ENCODE results near the gene MT1H. TPM values are rescaled to one million over a fixed set of nuclear protein-coding genes. Genes with fewer than 3 reads are reported as not detected.

The MT1H gene
- total RNA-seq, 1 experiment from 2014 or later: not detected

DNA sequence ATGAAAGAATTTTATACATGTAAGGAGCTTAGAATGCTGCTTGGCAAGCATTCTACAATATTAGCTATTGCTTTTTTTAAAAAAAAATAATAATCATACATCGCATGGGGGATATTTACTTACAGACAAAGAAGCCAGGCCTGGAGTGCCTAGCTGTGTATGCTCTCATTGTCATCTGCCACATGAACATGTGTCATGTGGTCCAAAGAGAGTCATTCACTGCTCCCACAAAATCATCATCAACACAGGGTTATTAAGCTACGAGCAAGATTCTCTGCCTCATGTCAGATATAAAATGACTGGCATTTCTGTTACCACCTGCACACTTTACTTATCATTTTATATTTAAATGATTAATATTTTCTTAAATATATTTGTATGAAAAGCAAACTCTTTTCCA is 46.0 kb upstream of the MT1H start:
- Histone ChIP-seq H2AFZ (no peak overlapping the region), H3K27ac (no peak overlapping the region), H4K20me1 (ENCODE audit: insufficient read depth) (no peaks in the 10 kb centered on the region), H3F3A (ENCODE audit: insufficient read depth, low read depth) (peaks cover 4% of the 10 kb centered on the region; the same call in 1 of the 2 replicates), H3K4me2 (no peak overlapping the region), H3K9me2 (ENCODE audit: insufficient read depth) (no peaks in the 10 kb centered on the region), H3K27me3 (ENCODE audit: insufficient read depth, low read depth) (no peaks in the 10 kb centered on the region), H3K4me3 (no peak overlapping the region), H3K79me2 (ENCODE audit: low read depth) (no peaks in the 10 kb centered on the region), H3K9me3 (ENCODE audit: insufficient read depth, low read depth) (no peaks in the 10 kb centered on the region), H3K4me1 (replicated peaks; ENCODE audit: insufficient read depth) (peaks cover 17% of the 10 kb centered on the region), H3K36me3 (ENCODE audit: low read depth) (no peaks in the 10 kb centered on the region)
- POLR2A ChIA-PET (ENCODE audit: unreplicated experiment): no interaction called here
- intact Hi-C loops (cut with micrococcal nuclease; ENCODE audit: unreplicated experiment): no loop called here
- no peak for DNase-seq
- TF ChIP-seq CTCF (conservative IDR thresholded peaks at IDR 0.05) (no peak), EZH2 (IDR thresholded peaks at IDR 0.05; ENCODE audit: low read depth) (no peak)
- CTCF ChIA-PET: no interaction called here
- BruUV-seq (replicated peaks): no TSS peak

- no peaks in the 10 kb centered on the region for H3K27me3 ChIP-seq (ENCODE audit: insufficient read depth, low read depth)
- no peak for TF ChIP-seq EZH2 (IDR thresholded peaks at IDR 0.05; ENCODE audit: low read depth)
- H4K20me1 ChIP-seq (ENCODE audit: insufficient read depth): no peaks in the 10 kb centered on the region
- H3K4me3 ChIP-seq: no peak within 1 kb of the TSS
- no peaks in the 10 kb centered on the region for H3K9me3 ChIP-seq (ENCODE audit: insufficient read depth, low read depth)
- CTCF ChIA-PET: interaction anchor here (0.5 kb wide), 1 partner anchor 229 kb away, joined by 3 read pairs; no protein-coding TSS in a partner anchor
- intact Hi-C loops (cut with micrococcal nuclease; ENCODE audit: unreplicated experiment): no loop called here
- H3K36me3 ChIP-seq (ENCODE audit: low read depth): no peaks in the 10 kb centered on the region
- POLR2A ChIA-PET (ENCODE audit: unreplicated experiment): no interaction called here
- H3F3A ChIP-seq (ENCODE audit: insufficient read depth, low read depth): peaks cover 8% of the 10 kb centered on the region; the same call in 1 of the 2 replicates
- 0 out of 2 replicates have a peak within 1 kb of the TSS, but pooled peaks have one; percentile 62 for H3K4me2 ChIP-seq
- H3K27ac ChIP-seq: peak within 1 kb of the TSS; percentile 62; the same call in 1 of the 2 replicates
- TSS peak; percentile 21 for BruUV-seq (replicated peaks)
- peaks cover 17% of the 10 kb centered on the region for H3K4me1 ChIP-seq (replicated peaks; ENCODE audit: insufficient read depth)
- no peaks in the 10 kb centered on the region for H3K79me2 ChIP-seq (ENCODE audit: low read depth)
- no peaks in the 10 kb centered on the region for H3K9me2 ChIP-seq (ENCODE audit: insufficient read depth)
- DNase-seq: no peak
- H2AFZ ChIP-seq: no peak within 1 kb of the TSS
Observed at GRCh38 chr16:56625140-56625942, 44.3 kb upstream of the MT1H start, which contains the start of gene MT1E. MT1E (plus strand) TSS chr16:56625781; CDS start chr16:56625852, 71 bp downstream.

DNA sequence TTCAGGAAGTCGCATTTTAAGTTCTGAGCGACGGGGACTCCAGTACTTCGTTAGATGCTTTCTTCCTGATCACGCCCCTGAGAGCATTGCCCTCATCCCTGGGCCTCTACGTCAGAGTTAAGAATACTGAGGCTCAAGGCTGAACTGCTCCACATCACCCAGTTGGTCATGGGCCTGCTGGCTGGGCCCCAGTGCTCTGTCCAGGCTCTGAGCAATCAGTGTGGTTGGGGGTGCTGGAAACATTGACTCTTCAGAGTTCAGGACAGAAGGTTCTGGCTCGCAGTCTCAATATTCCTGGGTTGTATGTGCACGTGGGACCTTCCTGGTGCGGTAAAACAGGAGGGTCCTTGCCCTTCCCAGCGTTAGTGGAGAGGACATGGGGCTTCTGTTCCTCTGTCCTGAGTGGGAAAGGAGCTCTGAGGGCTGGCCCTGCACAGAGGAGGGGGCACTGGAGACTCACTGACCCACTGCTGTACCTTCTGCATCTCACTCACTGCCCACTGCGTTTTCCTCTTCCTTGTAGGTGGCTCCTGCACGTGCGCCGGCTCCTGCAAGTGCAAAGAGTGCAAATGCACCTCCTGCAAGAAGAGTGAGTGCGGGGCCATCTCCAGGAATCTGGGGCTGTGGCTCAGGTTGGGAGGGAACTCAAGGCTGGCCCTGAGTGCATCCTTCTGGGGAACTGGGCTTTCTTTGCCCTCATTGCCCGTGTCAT is 43.5 kb upstream of the MT1H start:
- no peaks in the 10 kb centered on the region for H3K9me2 ChIP-seq (ENCODE audit: insufficient read depth)
- TF ChIP-seq EZH2 (IDR thresholded peaks at IDR 0.05; ENCODE audit: low read depth) (no peak), CTCF (conservative IDR thresholded peaks at IDR 0.05) (no peak)
- no peak overlapping the region for H3K4me2 ChIP-seq
- H3K4me1 ChIP-seq (replicated peaks; ENCODE audit: insufficient read depth): peaks cover 17% of the 10 kb centered on the region
- TSS peak; percentile 94 for BruUV-seq (replicated peaks)
- peaks cover 8% of the 10 kb centered on the region; the same call in 1 of the 2 replicates for H3F3A ChIP-seq (ENCODE audit: insufficient read depth, low read depth)
- ChIA-PET POLR2A (ENCODE audit: unreplicated experiment) (interaction anchor here (0.7 kb wide), 1 partner anchor 407 kb away, joined by 7 read pairs; no protein-coding TSS in a partner anchor), CTCF (interaction anchor here (0.7 kb wide), 1 partner anchor 49 kb away, joined by 4 read pairs; no protein-coding TSS in a partner anchor)
- H3K36me3 ChIP-seq (ENCODE audit: low read depth): no peaks in the 10 kb centered on the region
- no peak overlapping the region for H2AFZ ChIP-seq
- no peak overlapping the region for H3K4me3 ChIP-seq
- intact Hi-C loops (cut with micrococcal nuclease; ENCODE audit: unreplicated experiment): loop anchor here (2.0 kb wide), 1 partner anchor 19 kb away; no protein-coding TSS in a partner anchor
- H3K27me3 ChIP-seq (ENCODE audit: insufficient read depth, low read depth): no peaks in the 10 kb centered on the region
- H3K27ac ChIP-seq: no peak overlapping the region
- no peak for DNase-seq
- no peaks in the 10 kb centered on the region for H3K9me3 ChIP-seq (ENCODE audit: insufficient read depth, low read depth)
- H3K79me2 ChIP-seq (ENCODE audit: low read depth): no peaks in the 10 kb centered on the region
- H4K20me1 ChIP-seq (ENCODE audit: insufficient read depth): no peaks in the 10 kb centered on the region

Measured in PC-9 (cell line).